ENCODE measurements around the gene PCDHGA1.

The PCDHGA1 gene

GRCh38 chr5:141349917-141350619, 19.8 kb downstream of the PCDHGA1 start, which contains the start of gene PCDHGB1:
TSS of gene PCDHGB1 (plus strand) at chr5:141350099. CDS start at chr5:141350261, 162 bp downstream.
- no peak within 1 kb of the TSS for H3K9ac ChIP-seq (ENCODE audit: low read length)
- H4K20me1 ChIP-seq (ENCODE audit: insufficient read depth, low read length): no peaks in the 10 kb centered on the region
- H3K4me2 ChIP-seq (ENCODE audit: low read depth, low read length): peak within 1 kb of the TSS; percentile 69
- H3K9me3 ChIP-seq (replicated peaks; ENCODE audit: insufficient read depth, low read length): no peaks in the 10 kb centered on the region
- H3K4me3 ChIP-seq (ENCODE audit: low read length): peak within 1 kb of the TSS; percentile 39
- TF ChIP-seq CTCF (IDR thresholded peaks at IDR 0.05; ENCODE audit: low read length) (peak; percentile 72), EZH2 (optimal IDR thresholded peaks at IDR 0.05; ENCODE audit: low read depth, low read length) (no peak), EZH2phosphoT487 (IDR thresholded peaks at IDR 0.05; ENCODE audit: low read length) (no peak)
- no peaks in the 10 kb centered on the region for H3F3A ChIP-seq (ENCODE audit: insufficient read depth, low read length)
- peak within 1 kb of the TSS; percentile 67 for H2AFZ ChIP-seq (ENCODE audit: low read length)
- 0 out of 2 replicates have a peak, but pooled peaks cover 6% of the 10 kb centered on the region for H3K27me3 ChIP-seq (replicated peaks; ENCODE audit: insufficient read depth, low read length)
- no peaks in the 10 kb centered on the region for H3K9me2 ChIP-seq (replicated peaks; ENCODE audit: insufficient read depth, low read length)
- no peaks in the 10 kb centered on the region for H3K4me1 ChIP-seq (ENCODE audit: low read length)
- no peaks in the 10 kb centered on the region for H3K36me3 ChIP-seq (replicated peaks; ENCODE audit: insufficient read depth, low read length)
- no peaks in the 10 kb centered on the region for H3K79me2 ChIP-seq (ENCODE audit: low read length)
- DNase-seq: peak; percentile 75
- H3K27ac ChIP-seq (ENCODE audit: low read length): no peak within 1 kb of the TSS

- Histone ChIP-seq H3K27ac (ENCODE audit: low read length) (no peak overlapping the region), H3K9me2 (replicated peaks; ENCODE audit: insufficient read depth, low read length) (no peaks in the 10 kb centered on the region)
- DNase-seq: no peak
These were observed 21.3 kb downstream of the PCDHGA1 start for GRCh38 chr5:141351591-141351990.

GRCh38 chr5:141354900-141355469, 24.7 kb downstream of the PCDHGA1 start, which contains the start of gene PCDHGA4:
TSS of gene PCDHGA4 (plus strand) at chr5:141355021. CDS start at chr5:141355108, 87 bp downstream.
- Histone ChIP-seq H3K27ac (ENCODE audit: low read length) (no peak within 1 kb of the TSS), H4K20me1 (ENCODE audit: insufficient read depth, low read length) (no peaks in the 10 kb centered on the region), H3K36me3 (replicated peaks; ENCODE audit: insufficient read depth, low read length) (no peaks in the 10 kb centered on the region), H3K9ac (ENCODE audit: low read length) (no peak within 1 kb of the TSS), H3K4me1 (ENCODE audit: low read length) (no peaks in the 10 kb centered on the region), H2AFZ (ENCODE audit: low read length) (peak within 1 kb of the TSS; percentile 16; the same call in 1 of the 2 replicates), H3K79me2 (ENCODE audit: low read length) (no peaks in the 10 kb centered on the region), H3F3A (ENCODE audit: insufficient read depth, low read length) (no peaks in the 10 kb centered on the region), H3K4me3 (ENCODE audit: low read length) (no peak within 1 kb of the TSS), H3K9me3 (replicated peaks; ENCODE audit: insufficient read depth, low read length) (no peaks in the 10 kb centered on the region), H3K4me2 (ENCODE audit: low read depth, low read length) (0 out of 2 replicates have a peak within 1 kb of the TSS, but pooled peaks have one; percentile 8), H3K9me2 (replicated peaks; ENCODE audit: insufficient read depth, low read length) (no peaks in the 10 kb centered on the region), H3K27me3 (replicated peaks; ENCODE audit: insufficient read depth, low read length) (0 out of 2 replicates have a peak, but pooled peaks cover 6% of the 10 kb centered on the region)
- no peak for DNase-seq
- TF ChIP-seq EZH2 (optimal IDR thresholded peaks at IDR 0.05; ENCODE audit: low read depth, low read length): no peak
- TF ChIP-seq CTCF (IDR thresholded peaks at IDR 0.05; ENCODE audit: low read length): peak; percentile 54

More at GRCh38 chr5:141351591-141351990, 21.3 kb downstream of the PCDHGA1 start:
- Histone ChIP-seq H3K27me3 (replicated peaks; ENCODE audit: insufficient read depth, low read length) (0 out of 2 replicates have a peak, but pooled peaks cover 6% of the 10 kb centered on the region), H3K4me2 (ENCODE audit: low read depth, low read length) (no peak overlapping the region), H3K79me2 (ENCODE audit: low read length) (no peaks in the 10 kb centered on the region), H3K36me3 (replicated peaks; ENCODE audit: insufficient read depth, low read length) (no peaks in the 10 kb centered on the region), H4K20me1 (ENCODE audit: insufficient read depth, low read length) (no peaks in the 10 kb centered on the region), H3K9me3 (replicated peaks; ENCODE audit: insufficient read depth, low read length) (no peaks in the 10 kb centered on the region), H2AFZ (ENCODE audit: low read length) (no peak overlapping the region), H3K4me3 (ENCODE audit: low read length) (no peak overlapping the region), H3K9ac (ENCODE audit: low read length) (no peak overlapping the region), H3K4me1 (ENCODE audit: low read length) (no peaks in the 10 kb centered on the region), H3F3A (ENCODE audit: insufficient read depth, low read length) (no peaks in the 10 kb centered on the region)
- TF ChIP-seq EZH2 (optimal IDR thresholded peaks at IDR 0.05; ENCODE audit: low read depth, low read length): no peak
- TF ChIP-seq CTCF (IDR thresholded peaks at IDR 0.05; ENCODE audit: low read length): no peak
- no peak for TF ChIP-seq EZH2phosphoT487 (IDR thresholded peaks at IDR 0.05; ENCODE audit: low read length)
